ENCODE results near the gene BDH2.

DNA sequence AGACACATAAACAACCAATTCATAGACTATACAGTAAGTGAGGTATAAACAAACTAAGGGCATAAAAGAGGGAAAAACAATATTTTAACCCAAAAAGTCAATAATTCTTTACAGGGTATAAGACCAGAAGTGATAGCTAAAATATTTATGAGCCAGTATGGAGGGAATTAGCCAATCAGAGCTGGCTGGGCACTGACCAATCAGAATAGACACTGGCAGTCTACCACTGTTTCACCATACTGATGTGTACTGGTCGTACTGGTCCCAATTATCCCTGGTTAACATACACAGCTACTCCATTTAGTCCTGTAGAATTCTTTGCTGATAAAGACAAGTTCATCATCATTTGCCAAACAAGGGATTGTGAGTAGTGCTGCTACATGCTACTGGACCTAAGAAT, 70.3 kb downstream of the BDH2 start:
- TF ChIP-seq REPIN1 (tag by site-specific recombination; IDR thresholded peaks at IDR 0.05; ENCODE audit: low read depth): no peak
- TF ChIP-seq, protein P1, sequence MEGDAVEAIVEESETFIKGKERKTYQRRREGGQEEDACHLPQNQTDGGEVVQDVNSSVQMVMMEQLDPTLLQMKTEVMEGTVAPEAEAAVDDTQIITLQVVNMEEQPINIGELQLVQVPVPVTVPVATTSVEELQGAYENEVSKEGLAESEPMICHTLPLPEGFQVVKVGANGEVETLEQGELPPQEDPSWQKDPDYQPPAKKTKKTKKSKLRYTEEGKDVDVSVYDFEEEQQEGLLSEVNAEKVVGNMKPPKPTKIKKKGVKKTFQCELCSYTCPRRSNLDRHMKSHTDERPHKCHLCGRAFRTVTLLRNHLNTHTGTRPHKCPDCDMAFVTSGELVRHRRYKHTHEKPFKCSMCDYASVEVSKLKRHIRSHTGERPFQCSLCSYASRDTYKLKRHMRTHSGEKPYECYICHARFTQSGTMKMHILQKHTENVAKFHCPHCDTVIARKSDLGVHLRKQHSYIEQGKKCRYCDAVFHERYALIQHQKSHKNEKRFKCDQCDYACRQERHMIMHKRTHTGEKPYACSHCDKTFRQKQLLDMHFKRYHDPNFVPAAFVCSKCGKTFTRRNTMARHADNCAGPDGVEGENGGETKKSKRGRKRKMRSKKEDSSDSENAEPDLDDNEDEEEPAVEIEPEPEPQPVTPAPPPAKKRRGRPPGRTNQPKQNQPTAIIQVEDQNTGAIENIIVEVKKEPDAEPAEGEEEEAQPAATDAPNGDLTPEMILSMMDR (tag by site-specific recombination; IDR thresholded peaks at IDR 0.05): no peak
